Measurements from ENCODE around the gene CTSL.

Gene CTSL

DNA sequence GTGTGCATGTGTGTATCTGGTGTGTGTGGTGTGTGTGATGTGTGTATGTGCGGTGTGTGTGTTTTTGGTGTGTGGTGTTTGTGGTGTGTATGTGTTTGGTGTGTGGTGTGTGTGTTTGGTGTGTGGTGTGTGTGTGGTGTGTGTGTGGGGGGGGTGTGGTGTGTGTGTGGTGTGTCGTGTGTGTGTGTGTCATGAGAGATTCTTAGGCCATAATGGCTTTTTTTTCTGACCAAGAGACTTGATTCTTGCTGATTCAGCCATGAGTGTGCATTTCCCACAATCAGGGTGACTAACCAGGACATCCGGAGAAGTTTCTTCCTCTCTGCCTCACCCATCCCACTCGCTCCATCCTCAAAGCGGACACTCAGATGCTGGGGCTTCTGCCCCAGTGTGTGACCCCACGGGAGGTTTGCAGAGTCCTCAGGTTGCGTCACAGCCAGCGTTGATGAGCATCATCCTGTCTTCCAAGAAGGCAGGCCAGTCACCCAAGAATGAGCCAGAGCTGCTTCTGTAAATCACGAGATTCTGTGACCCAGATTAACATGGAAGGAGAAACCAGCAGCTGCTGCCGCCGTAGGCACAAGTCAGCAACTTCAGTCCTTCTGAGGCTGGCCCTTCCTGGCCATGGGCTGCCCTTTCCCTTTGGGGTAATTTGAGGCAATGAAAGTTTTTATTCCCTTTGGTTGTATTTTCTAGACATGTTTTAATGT is 12.5 kb upstream of the CTSL start (continued):
- TF ChIP-seq, protein P1, sequence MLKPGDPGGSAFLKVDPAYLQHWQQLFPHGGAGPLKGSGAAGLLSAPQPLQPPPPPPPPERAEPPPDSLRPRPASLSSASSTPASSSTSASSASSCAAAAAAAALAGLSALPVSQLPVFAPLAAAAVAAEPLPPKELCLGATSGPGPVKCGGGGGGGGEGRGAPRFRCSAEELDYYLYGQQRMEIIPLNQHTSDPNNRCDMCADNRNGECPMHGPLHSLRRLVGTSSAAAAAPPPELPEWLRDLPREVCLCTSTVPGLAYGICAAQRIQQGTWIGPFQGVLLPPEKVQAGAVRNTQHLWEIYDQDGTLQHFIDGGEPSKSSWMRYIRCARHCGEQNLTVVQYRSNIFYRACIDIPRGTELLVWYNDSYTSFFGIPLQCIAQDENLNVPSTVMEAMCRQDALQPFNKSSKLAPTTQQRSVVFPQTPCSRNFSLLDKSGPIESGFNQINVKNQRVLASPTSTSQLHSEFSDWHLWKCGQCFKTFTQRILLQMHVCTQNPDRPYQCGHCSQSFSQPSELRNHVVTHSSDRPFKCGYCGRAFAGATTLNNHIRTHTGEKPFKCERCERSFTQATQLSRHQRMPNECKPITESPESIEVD (tag by site-specific recombination; IDR thresholded peaks at IDR 0.05) = no peak
- TF ChIP-seq ZNF266 (tag by site-specific recombination; IDR thresholded peaks at IDR 0.05; ENCODE audit: low read depth) (no peak), KLF10 (tag by site-specific recombination; IDR thresholded peaks at IDR 0.05) (no peak), ZNF514 (tag by site-specific recombination; IDR thresholded peaks at IDR 0.05) (no peak), KLF16 (tag by site-specific recombination; IDR thresholded peaks at IDR 0.05) (no peak), ZNF621 (tag by site-specific recombination; IDR thresholded peaks at IDR 0.05) (no peak), ZNF76 (tag by site-specific recombination; IDR thresholded peaks at IDR 0.05; ENCODE audit: borderline replicate concordance, low read depth) (no peak), ZNF830 (tag by site-specific recombination; IDR thresholded peaks at IDR 0.05; ENCODE audit: low read depth) (no peak), ZNF121 (tag by site-specific recombination; IDR thresholded peaks at IDR 0.05) (no peak), GLIS2 (tag by site-specific recombination; IDR thresholded peaks at IDR 0.05) (no peak), ZNF654 (tag by site-specific recombination; IDR thresholded peaks at IDR 0.05; ENCODE audit: low read depth) (no peak), KLF8 (tag by site-specific recombination; IDR thresholded peaks at IDR 0.05) (no peak), ZNF777 (tag by site-specific recombination; IDR thresholded peaks at IDR 0.05; ENCODE audit: borderline replicate concordance) (no peak), ZNF184 (tag by site-specific recombination; IDR thresholded peaks at IDR 0.05) (no peak), ZNF2 (tag by site-specific recombination; IDR thresholded peaks at IDR 0.05) (no peak; the same call in 1 of the 2 replicates), HOXC10 (CRISPR knock-in tag; IDR thresholded peaks at IDR 0.05) (no peak), ZBTB17 (tag by site-specific recombination; IDR thresholded peaks at IDR 0.05) (peak; percentile 62; the same call in 1 of the 2 replicates)
- TF ChIP-seq, protein P2, sequence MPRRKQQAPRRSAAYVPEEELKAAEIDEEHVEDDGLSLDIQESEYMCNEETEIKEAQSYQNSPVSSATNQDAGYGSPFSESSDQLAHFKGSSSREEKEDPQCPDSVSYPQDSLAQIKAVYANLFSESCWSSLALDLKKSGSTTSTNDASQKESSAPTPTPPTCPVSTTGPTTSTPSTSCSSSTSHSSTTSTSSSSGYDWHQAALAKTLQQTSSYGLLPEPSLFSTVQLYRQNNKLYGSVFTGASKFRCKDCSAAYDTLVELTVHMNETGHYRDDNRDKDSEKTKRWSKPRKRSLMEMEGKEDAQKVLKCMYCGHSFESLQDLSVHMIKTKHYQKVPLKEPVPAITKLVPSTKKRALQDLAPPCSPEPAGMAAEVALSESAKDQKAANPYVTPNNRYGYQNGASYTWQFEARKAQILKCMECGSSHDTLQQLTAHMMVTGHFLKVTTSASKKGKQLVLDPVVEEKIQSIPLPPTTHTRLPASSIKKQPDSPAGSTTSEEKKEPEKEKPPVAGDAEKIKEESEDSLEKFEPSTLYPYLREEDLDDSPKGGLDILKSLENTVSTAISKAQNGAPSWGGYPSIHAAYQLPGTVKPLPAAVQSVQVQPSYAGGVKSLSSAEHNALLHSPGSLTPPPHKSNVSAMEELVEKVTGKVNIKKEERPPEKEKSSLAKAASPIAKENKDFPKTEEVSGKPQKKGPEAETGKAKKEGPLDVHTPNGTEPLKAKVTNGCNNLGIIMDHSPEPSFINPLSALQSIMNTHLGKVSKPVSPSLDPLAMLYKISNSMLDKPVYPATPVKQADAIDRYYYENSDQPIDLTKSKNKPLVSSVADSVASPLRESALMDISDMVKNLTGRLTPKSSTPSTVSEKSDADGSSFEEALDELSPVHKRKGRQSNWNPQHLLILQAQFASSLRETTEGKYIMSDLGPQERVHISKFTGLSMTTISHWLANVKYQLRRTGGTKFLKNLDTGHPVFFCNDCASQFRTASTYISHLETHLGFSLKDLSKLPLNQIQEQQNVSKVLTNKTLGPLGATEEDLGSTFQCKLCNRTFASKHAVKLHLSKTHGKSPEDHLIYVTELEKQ (tag by site-specific recombination; IDR thresholded peaks at IDR 0.05; ENCODE audit: borderline replicate concordance) = 0 out of 2 replicates have a peak, but pooled peaks have one; percentile 46
- TF ChIP-seq, protein P3, sequence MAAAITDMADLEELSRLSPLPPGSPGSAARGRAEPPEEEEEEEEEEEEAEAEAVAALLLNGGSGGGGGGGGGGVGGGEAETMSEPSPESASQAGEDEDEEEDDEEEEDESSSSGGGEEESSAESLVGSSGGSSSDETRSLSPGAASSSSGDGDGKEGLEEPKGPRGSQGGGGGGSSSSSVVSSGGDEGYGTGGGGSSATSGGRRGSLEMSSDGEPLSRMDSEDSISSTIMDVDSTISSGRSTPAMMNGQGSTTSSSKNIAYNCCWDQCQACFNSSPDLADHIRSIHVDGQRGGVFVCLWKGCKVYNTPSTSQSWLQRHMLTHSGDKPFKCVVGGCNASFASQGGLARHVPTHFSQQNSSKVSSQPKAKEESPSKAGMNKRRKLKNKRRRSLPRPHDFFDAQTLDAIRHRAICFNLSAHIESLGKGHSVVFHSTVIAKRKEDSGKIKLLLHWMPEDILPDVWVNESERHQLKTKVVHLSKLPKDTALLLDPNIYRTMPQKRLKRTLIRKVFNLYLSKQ (tag by site-specific recombination; IDR thresholded peaks at IDR 0.05; ENCODE audit: borderline replicate concordance) = no peak
- TF ChIP-seq, protein P4, sequence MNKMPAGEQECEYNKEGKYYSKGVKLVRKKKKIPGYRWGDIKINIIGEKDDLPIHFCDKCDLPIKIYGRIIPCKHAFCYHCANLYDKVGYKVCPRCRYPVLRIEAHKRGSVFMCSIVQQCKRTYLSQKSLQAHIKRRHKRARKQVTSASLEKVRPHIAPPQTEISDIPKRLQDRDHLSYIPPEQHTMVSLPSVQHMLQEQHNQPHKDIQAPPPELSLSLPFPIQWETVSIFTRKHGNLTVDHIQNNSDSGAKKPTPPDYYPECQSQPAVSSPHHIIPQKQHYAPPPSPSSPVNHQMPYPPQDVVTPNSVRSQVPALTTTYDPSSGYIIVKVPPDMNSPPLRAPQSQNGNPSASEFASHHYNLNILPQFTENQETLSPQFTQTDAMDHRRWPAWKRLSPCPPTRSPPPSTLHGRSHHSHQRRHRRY (tag by site-specific recombination; IDR thresholded peaks at IDR 0.05) = 0 out of 2 replicates have a peak, but pooled peaks have one; percentile 43
- TF ChIP-seq, protein P5, sequence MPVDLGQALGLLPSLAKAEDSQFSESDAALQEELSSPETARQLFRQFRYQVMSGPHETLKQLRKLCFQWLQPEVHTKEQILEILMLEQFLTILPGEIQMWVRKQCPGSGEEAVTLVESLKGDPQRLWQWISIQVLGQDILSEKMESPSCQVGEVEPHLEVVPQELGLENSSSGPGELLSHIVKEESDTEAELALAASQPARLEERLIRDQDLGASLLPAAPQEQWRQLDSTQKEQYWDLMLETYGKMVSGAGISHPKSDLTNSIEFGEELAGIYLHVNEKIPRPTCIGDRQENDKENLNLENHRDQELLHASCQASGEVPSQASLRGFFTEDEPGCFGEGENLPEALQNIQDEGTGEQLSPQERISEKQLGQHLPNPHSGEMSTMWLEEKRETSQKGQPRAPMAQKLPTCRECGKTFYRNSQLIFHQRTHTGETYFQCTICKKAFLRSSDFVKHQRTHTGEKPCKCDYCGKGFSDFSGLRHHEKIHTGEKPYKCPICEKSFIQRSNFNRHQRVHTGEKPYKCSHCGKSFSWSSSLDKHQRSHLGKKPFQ (tag by site-specific recombination; IDR thresholded peaks at IDR 0.05) = peak; percentile 92
- TF ChIP-seq, protein P6, sequence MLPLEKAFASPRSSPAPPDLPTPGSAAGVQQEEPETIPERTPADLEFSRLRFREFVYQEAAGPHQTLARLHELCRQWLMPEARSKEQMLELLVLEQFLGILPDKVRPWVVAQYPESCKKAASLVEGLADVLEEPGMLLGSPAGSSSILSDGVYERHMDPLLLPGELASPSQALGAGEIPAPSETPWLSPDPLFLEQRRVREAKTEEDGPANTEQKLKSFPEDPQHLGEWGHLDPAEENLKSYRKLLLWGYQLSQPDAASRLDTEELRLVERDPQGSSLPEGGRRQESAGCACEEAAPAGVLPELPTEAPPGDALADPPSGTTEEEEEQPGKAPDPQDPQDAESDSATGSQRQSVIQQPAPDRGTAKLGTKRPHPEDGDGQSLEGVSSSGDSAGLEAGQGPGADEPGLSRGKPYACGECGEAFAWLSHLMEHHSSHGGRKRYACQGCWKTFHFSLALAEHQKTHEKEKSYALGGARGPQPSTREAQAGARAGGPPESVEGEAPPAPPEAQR (tag by site-specific recombination; IDR thresholded peaks at IDR 0.05) = no peak
- TF ChIP-seq, protein P7, sequence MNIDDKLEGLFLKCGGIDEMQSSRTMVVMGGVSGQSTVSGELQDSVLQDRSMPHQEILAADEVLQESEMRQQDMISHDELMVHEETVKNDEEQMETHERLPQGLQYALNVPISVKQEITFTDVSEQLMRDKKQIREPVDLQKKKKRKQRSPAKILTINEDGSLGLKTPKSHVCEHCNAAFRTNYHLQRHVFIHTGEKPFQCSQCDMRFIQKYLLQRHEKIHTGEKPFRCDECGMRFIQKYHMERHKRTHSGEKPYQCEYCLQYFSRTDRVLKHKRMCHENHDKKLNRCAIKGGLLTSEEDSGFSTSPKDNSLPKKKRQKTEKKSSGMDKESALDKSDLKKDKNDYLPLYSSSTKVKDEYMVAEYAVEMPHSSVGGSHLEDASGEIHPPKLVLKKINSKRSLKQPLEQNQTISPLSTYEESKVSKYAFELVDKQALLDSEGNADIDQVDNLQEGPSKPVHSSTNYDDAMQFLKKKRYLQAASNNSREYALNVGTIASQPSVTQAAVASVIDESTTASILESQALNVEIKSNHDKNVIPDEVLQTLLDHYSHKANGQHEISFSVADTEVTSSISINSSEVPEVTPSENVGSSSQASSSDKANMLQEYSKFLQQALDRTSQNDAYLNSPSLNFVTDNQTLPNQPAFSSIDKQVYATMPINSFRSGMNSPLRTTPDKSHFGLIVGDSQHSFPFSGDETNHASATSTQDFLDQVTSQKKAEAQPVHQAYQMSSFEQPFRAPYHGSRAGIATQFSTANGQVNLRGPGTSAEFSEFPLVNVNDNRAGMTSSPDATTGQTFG (tag by site-specific recombination; IDR thresholded peaks at IDR 0.05; ENCODE audit: borderline replicate concordance) = 0 out of 2 replicates have a peak, but pooled peaks have one; percentile 15
- TF ChIP-seq, protein P8, sequence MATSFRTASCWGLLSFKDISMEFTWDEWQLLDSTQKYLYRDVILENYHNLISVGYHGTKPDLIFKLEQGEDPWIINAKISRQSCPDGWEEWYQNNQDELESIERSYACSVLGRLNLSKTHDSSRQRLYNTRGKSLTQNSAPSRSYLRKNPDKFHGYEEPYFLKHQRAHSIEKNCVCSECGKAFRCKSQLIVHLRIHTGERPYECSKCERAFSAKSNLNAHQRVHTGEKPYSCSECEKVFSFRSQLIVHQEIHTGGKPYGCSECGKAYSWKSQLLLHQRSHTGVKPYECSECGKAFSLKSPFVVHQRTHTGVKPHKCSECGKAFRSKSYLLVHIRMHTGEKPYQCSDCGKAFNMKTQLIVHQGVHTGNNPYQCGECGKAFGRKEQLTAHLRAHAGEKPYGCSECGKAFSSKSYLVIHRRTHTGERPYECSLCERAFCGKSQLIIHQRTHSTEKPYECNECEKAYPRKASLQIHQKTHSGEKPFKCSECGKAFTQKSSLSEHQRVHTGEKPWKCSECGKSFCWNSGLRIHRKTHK (tag by site-specific recombination; IDR thresholded peaks at IDR 0.05) = no peak
